Measurements from ENCODE around the gene TRNAU1AP.
"Not testable (repeated sequence)": the region's sequence is repeated elsewhere in the genome, so short reads cannot be mapped to it uniquely, and the experiment has no call there.

The TRNAU1AP gene

DNA sequence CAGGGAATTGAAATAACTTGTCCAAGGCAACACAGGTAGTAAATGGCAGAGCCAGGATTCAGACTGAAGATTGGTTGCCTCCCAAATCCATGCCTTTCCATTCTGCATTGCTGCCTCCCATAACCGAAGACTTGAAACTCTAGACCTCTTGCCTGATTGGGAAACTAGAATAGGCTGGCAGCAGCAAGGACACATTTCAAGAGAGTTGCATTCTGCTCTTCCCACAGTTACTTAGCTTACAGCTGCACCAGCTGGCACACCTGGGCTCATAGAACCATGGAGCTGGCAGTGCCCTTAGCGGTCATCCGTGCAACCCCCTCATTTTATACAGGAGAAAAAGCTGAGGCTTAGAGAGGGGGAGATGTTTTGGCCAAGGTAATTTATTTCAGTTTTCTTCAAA is 8.0 kb downstream of the TRNAU1AP start:
- in situ Hi-C loops (cut with MboI; ENCODE audit: low pct_unique_long_range_greater_than_20kb, low sequenced_read_pairs, unreplicated experiment), result no loop called here
- no peak for DNase-seq (ENCODE audit: low spot score)
- TF ChIP-seq, protein P1, sequence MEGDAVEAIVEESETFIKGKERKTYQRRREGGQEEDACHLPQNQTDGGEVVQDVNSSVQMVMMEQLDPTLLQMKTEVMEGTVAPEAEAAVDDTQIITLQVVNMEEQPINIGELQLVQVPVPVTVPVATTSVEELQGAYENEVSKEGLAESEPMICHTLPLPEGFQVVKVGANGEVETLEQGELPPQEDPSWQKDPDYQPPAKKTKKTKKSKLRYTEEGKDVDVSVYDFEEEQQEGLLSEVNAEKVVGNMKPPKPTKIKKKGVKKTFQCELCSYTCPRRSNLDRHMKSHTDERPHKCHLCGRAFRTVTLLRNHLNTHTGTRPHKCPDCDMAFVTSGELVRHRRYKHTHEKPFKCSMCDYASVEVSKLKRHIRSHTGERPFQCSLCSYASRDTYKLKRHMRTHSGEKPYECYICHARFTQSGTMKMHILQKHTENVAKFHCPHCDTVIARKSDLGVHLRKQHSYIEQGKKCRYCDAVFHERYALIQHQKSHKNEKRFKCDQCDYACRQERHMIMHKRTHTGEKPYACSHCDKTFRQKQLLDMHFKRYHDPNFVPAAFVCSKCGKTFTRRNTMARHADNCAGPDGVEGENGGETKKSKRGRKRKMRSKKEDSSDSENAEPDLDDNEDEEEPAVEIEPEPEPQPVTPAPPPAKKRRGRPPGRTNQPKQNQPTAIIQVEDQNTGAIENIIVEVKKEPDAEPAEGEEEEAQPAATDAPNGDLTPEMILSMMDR (IDR thresholded peaks at IDR 0.05; ENCODE audit: extremely low read depth, insufficient read depth, missing control alignments), result no peak

DNA sequence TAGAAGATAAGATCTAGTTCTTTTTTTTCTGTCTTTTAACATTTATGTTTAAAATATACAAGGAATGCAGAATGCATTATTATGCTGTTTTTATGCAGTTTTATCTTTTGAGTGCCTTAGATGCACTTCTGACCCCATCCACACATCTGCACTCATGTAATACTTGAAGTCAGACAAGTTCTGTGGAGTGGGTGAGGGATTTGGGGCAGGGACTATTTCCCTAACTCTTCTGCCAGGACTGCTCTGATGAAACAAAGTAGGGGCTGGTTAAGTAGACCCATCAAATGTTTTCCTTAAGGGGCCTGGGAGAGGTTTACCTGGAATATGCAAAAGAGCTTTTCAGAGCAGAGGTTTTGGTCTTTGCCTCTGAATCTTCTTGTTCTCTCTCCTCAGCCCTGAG is 11.4 kb downstream of the TRNAU1AP start:
- TF ChIP-seq, protein P1 (IDR thresholded peaks at IDR 0.05; ENCODE audit: extremely low read depth, insufficient read depth, missing control alignments), result no peak
- in situ Hi-C loops (cut with MboI; ENCODE audit: low pct_unique_long_range_greater_than_20kb, low sequenced_read_pairs, unreplicated experiment), result no loop called here
- no peak for DNase-seq (ENCODE audit: low spot score)

- no peak for DNase-seq (ENCODE audit: low spot score)
Measured at GRCh38 chr1:28565040-28565439, 12.2 kb downstream of the TRNAU1AP start.

GRCh38 chr1:28565726-28566125 is 12.8 kb downstream of the TRNAU1AP start:
- in situ Hi-C loops (cut with MboI; ENCODE audit: low pct_unique_long_range_greater_than_20kb, low sequenced_read_pairs, unreplicated experiment), result no loop called here
- DNase-seq (ENCODE audit: low spot score), result no peak
- TF ChIP-seq, protein P1 (IDR thresholded peaks at IDR 0.05; ENCODE audit: extremely low read depth, insufficient read depth, missing control alignments), result no peak

More at GRCh38 chr1:28565040-28565439, 12.2 kb downstream of the TRNAU1AP start:
- TF ChIP-seq, protein P1 (IDR thresholded peaks at IDR 0.05; ENCODE audit: extremely low read depth, insufficient read depth, missing control alignments), result no peak
- in situ Hi-C loops (cut with MboI; ENCODE audit: low pct_unique_long_range_greater_than_20kb, low sequenced_read_pairs, unreplicated experiment), result no loop called here

DNA sequence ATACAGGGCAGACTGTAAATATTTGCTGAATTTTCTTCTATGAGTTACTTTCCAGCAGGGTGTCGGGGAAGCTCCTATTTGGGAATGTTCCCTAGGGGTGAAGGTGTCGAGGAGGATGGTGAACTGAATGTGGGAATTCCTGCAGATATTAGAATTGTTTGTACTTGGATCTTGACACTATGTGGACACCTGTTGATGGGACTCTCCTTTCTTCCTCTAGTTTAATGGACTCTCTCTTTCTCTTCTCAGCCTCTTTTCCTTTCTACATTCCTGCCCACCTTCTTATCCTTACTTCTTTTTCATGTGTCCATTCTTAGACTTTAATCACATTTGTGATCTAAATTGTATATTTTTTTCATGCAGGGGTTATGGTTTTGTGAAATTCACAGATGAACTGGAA is 14.0 kb downstream of the TRNAU1AP start:
- TF ChIP-seq, protein P1 (IDR thresholded peaks at IDR 0.05; ENCODE audit: extremely low read depth, insufficient read depth, missing control alignments), result no peak
- in situ Hi-C loops (cut with MboI; ENCODE audit: low pct_unique_long_range_greater_than_20kb, low sequenced_read_pairs, unreplicated experiment), result no loop called here
- no peak for DNase-seq (ENCODE audit: low spot score)

DNA sequence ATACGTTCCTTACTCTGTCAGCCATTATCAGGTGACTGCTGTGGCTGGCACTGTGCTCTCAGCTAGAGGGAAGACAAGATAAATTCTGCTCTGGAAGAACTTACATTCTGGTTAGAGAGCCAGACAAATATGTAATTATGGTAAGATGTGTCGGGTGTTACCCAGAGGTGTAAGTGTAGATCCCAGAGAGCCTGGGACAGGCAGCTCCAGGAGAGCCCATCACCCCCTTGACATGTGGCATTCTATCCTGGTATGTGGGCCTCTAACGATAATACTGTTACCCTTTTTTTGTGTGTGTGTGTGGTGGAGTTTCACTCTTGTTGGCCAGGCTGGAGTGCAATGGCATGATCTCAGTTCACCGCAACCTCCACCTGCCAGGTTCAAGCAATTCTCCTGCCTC is 19.0 kb downstream of the TRNAU1AP start:
- in situ Hi-C loops (cut with MboI; ENCODE audit: low pct_unique_long_range_greater_than_20kb, low sequenced_read_pairs, unreplicated experiment), result no loop called here
- DNase-seq (ENCODE audit: low spot score), result no peak
- TF ChIP-seq, protein P1 (IDR thresholded peaks at IDR 0.05; ENCODE audit: extremely low read depth, insufficient read depth, missing control alignments), result no peak

DNA sequence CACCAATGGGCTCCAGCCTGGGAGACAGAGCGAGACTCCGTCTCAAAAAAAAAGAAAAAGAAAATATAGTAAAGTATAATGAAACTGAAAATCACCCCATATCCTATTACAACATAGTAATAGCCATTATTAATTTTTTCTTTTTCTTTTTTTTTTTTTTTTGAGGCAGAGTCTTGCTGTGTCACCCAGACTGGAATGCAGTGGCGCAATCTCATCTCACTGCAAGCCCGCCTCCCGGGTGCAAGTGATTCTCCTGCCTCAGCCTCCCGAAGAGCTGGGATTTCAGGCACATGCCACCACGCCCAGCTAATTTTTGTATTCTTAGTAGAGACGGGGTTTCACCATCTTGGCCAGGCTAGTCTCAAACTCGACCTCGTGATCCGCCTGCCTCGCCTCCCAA is 20.0 kb downstream of the TRNAU1AP start:
- DNase-seq (ENCODE audit: low spot score); in situ Hi-C loops (cut with MboI; ENCODE audit: low pct_unique_long_range_greater_than_20kb, low sequenced_read_pairs, unreplicated experiment): not testable (repeated sequence)
